ENCODE measurements around the gene SPCS3.
"Not testable (repeated sequence)": the region's sequence is repeated elsewhere in the genome, so short reads cannot be mapped to it uniquely, and the experiment has no call there.

Gene SPCS3

DNA sequence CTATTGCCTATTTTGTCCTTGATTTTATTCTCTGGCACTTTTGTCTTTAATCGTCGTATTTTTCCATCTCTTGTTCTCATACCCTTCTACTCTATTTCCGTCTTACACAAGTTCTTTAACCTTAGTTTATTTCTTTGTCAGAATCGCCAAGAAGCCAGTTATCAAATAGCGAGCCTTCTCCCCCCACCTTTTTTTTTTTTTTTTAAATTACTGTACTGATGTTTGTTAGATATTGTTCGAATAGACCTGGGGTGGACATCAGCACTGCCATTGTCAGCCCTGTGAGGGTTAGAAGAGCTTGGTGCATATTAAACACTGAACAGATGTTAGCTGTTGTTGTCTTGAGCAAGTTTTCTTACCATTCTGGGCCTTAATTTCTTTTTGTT is 1.2 kb downstream of the SPCS3 start:
- TF ChIP-seq SP1 (IDR thresholded peaks at IDR 0.05) (no peak), ZNF384 (IDR thresholded peaks at IDR 0.05) (peak; percentile 59; the same call in 1 of the 2 replicates)
- POLR2A ChIA-PET, result interaction anchor here (1.0 kb wide), 1 partner anchor 125 kb away, joined by 5 read pairs; the partner anchor contains the start of gene SPATA4
- no peak for DNase-seq (ENCODE audit: extremely low spot score)
- CTCF ChIA-PET, result interaction anchor here (0.6 kb wide), 2 partner anchors 37 to 954 kb away, joined by 3 read pairs; no protein-coding TSS in a partner anchor

DNA sequence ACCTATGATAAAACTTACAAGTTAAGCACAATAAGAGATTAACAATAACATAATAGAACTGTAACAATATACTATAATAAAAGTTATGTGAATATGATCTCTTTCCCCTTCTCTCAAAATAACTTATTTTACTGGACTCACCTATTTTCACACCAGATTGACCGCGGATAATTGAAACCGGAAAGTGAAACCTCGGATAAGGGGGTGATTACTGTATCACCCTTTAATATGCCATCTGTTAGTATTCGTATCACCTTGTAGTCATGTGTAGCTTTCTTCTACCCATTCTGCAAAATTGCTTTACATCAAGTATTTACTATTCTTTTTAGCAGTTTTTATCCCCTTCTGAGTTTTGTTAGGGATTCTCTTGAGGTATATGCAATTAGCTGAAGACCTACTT is 1.8 kb downstream of the SPCS3 start:
- ChIA-PET POLR2A (interaction anchor here (1.0 kb wide), 1 partner anchor 126 kb away, joined by 5 read pairs; the partner anchor contains the start of gene SPATA4), CTCF (interaction anchor here (0.6 kb wide), 2 partner anchors 36 to 955 kb away, joined by 3 read pairs; no protein-coding TSS in a partner anchor)
- TF ChIP-seq TARDBP (IDR thresholded peaks at IDR 0.05) (no peak), CTBP1 (IDR thresholded peaks at IDR 0.05; ENCODE audit: borderline replicate concordance) (no peak), SUZ12 (IDR thresholded peaks at IDR 0.05) (no peak), NFRKB (IDR thresholded peaks at IDR 0.05) (no peak), L3MBTL2 (conservative IDR thresholded peaks at IDR 0.05) (no peak), SP1 (IDR thresholded peaks at IDR 0.05) (no peak), LEF1 (IDR thresholded peaks at IDR 0.05; ENCODE audit: borderline replicate concordance) (no peak), ZNF384 (IDR thresholded peaks at IDR 0.05) (no peak), FOXM1 (IDR thresholded peaks at IDR 0.05; ENCODE audit: borderline replicate concordance) (no peak)
- TF ChIP-seq, protein P1, sequence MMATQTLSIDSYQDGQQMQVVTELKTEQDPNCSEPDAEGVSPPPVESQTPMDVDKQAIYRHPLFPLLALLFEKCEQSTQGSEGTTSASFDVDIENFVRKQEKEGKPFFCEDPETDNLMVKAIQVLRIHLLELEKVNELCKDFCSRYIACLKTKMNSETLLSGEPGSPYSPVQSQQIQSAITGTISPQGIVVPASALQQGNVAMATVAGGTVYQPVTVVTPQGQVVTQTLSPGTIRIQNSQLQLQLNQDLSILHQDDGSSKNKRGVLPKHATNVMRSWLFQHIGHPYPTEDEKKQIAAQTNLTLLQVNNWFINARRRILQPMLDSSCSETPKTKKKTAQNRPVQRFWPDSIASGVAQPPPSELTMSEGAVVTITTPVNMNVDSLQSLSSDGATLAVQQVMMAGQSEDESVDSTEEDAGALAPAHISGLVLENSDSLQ (IDR thresholded peaks at IDR 0.05), result no peak
- DNase-seq (ENCODE audit: extremely low spot score), result no peak

DNA sequence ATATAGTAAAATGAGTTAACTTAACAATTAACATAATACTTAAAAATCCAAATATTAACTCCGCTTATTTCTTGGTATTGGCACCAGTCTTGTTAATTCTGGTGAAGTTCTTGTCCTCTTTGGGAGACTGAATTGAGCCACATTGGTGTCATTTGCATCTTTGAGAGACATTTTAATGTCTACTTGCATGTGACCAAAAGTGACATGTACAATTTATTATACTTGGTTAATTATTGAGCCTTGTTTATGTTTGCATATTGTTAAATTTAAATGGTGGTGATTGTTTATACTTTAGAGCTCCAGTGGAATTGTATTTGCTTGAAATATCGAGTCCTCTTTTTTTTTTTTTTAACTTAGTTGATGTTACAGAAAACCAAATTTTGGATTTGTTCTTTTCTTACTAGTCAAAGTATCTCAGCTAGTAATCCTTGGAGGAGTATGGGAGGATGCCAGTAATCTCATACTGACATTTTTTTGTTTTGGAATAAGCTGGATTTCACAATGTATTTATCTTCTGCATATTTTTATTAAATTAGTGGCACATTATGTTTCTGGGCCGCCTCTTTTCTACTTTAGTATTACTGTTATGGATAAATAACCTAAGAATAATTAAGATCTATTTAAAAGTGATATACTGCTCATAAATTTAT is 3.9 kb downstream of the SPCS3 start:
- CTCF ChIA-PET, result no interaction called here
- TF ChIP-seq, protein P1 (IDR thresholded peaks at IDR 0.05), result peak; percentile 95
- no peak for TF ChIP-seq FOXM1 (IDR thresholded peaks at IDR 0.05; ENCODE audit: borderline replicate concordance)
- POLR2A ChIA-PET, result no interaction called here
- no peak for DNase-seq (ENCODE audit: extremely low spot score)

DNA sequence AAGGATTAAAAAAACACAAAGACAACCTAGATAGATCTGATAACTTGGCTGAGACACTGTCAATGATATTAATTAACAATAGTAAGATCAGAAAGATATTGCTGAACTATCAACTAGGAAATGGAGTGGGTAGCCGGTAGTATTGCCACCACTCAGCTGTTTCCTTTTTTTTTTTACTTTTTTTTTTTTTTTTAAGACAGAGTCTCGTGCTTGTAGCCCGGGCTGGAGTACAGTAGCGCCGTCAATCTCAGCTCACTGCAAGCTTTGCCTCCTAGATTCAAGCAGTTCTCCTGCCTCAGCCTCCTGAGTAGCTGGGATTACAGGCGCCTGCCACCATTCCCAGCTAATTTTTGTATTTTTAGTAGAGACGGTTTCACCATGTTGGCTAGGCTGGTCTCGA is 5.1 kb downstream of the SPCS3 start:
- POLR2A ChIA-PET; DNase-seq (ENCODE audit: extremely low spot score): not testable (repeated sequence)
- CTCF ChIA-PET, result interaction anchor here (0.6 to 1.4 kb wide), 2 partner anchors 15 to 984 kb away, joined by 4 to 8 read pairs; no protein-coding TSS in a partner anchor

DNA sequence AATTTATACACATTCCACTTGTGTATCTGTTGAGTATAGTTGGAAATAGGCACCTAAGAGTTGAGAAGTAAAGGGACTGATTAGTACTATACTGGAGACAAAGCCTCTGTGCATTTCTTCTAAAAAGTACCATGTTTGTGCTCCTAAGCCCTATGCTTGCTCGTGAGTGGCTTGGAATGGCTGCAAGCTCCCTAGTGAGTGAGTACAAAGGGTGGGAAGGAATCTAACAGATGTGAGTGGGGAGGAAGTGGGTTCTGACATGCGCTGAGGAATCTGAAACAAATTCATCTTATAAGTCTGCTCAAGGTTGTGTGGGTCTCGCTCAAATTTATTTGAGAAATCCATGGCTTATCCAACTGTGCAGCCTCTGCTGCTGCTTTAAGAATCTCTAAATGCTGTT is 13.3 kb downstream of the SPCS3 start:
- DNase-seq (ENCODE audit: extremely low spot score), result no peak
- TF ChIP-seq FOXK2 (IDR thresholded peaks at IDR 0.05) (no peak), TARDBP (IDR thresholded peaks at IDR 0.05) (no peak), ELF4 (IDR thresholded peaks at IDR 0.05) (no peak), SUZ12 (IDR thresholded peaks at IDR 0.05) (no peak), HDGF (IDR thresholded peaks at IDR 0.05; ENCODE audit: borderline replicate concordance) (no peak), LEF1 (IDR thresholded peaks at IDR 0.05; ENCODE audit: borderline replicate concordance) (no peak)
- CTCF ChIA-PET, result no interaction called here
- POLR2A ChIA-PET, result no interaction called here

DNA sequence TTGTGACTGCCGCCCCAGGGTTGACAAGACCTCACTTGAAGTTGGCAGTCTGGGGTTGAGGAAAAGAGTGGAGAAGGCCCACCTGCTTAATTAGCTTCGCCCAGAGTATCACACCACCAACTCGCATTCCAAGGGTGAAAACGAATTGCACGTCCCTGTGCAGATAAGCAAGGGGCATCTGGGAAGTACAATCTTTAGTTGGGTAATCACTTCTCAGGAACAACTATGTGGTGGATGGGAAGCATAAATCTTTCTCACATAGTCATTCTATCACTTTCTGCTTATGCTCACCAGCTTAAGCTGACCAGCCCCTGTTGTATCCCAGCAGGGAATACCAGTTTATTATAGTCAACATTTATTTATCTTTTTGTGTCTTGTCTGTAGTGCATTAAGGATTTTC is 14.3 kb downstream of the SPCS3 start:
- no peak for DNase-seq (ENCODE audit: extremely low spot score)
- CTCF ChIA-PET, result interaction anchor here (0.6 kb wide), 1 partner anchor 382 kb away, joined by 4 read pairs; no protein-coding TSS in a partner anchor
- TF ChIP-seq, protein P1 (IDR thresholded peaks at IDR 0.05), result no peak
- TF ChIP-seq NFRKB (IDR thresholded peaks at IDR 0.05), result no peak
- TF ChIP-seq FOXM1 (IDR thresholded peaks at IDR 0.05; ENCODE audit: borderline replicate concordance), result no peak
- TF ChIP-seq ZNF384 (IDR thresholded peaks at IDR 0.05), result no peak
- no peak for TF ChIP-seq L3MBTL2 (conservative IDR thresholded peaks at IDR 0.05)
- TF ChIP-seq FOXK2 (IDR thresholded peaks at IDR 0.05), result no peak
- TF ChIP-seq SUZ12 (IDR thresholded peaks at IDR 0.05), result no peak
- TF ChIP-seq CTBP1 (IDR thresholded peaks at IDR 0.05; ENCODE audit: borderline replicate concordance), result no peak
- no peak for TF ChIP-seq FOXA1 (IDR thresholded peaks at IDR 0.05)
- no peak for TF ChIP-seq ELF4 (IDR thresholded peaks at IDR 0.05)
- no peak for TF ChIP-seq TARDBP (IDR thresholded peaks at IDR 0.05)
- no peak for TF ChIP-seq HDGF (IDR thresholded peaks at IDR 0.05; ENCODE audit: borderline replicate concordance)
- TF ChIP-seq LEF1 (IDR thresholded peaks at IDR 0.05; ENCODE audit: borderline replicate concordance), result no peak
- TF ChIP-seq ARNT (IDR thresholded peaks at IDR 0.05), result no peak
- no peak for TF ChIP-seq SP1 (IDR thresholded peaks at IDR 0.05)
- TF ChIP-seq BHLHE40 (IDR thresholded peaks at IDR 0.05; ENCODE audit: borderline replicate concordance), result no peak
- POLR2A ChIA-PET, result no interaction called here

DNA sequence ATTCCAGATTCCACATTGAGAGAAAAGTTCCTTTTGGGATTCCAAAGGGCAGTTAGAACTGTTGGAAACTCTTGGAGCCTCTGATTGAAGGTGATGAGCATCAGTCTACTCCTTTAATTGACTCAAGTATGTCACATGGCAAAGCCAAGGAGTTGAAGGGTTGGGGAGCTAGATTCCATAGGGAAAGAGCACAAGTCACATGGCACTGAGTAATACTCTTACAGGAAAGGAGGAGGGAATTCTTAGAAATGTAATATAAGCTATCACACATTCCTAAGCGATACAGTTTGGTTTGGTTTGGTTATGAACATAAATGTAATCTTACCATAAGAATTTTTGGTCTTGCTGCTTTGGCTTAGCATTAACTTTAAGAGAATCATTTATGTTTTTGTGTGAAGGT is 15.7 kb downstream of the SPCS3 start:
- ChIA-PET CTCF (no interaction called here), POLR2A (no interaction called here)
- TF ChIP-seq, protein P1 (IDR thresholded peaks at IDR 0.05), result no peak
- TF ChIP-seq ZNF384 (IDR thresholded peaks at IDR 0.05) (no peak), CTBP1 (IDR thresholded peaks at IDR 0.05; ENCODE audit: borderline replicate concordance) (no peak), LEF1 (IDR thresholded peaks at IDR 0.05; ENCODE audit: borderline replicate concordance) (no peak), SUZ12 (IDR thresholded peaks at IDR 0.05) (no peak), FOXA1 (IDR thresholded peaks at IDR 0.05) (no peak), NFRKB (IDR thresholded peaks at IDR 0.05) (no peak), BHLHE40 (IDR thresholded peaks at IDR 0.05; ENCODE audit: borderline replicate concordance) (no peak), FOXM1 (IDR thresholded peaks at IDR 0.05; ENCODE audit: borderline replicate concordance) (no peak), SP1 (IDR thresholded peaks at IDR 0.05) (no peak), L3MBTL2 (conservative IDR thresholded peaks at IDR 0.05) (no peak), ARNT (IDR thresholded peaks at IDR 0.05) (no peak), FOXK2 (IDR thresholded peaks at IDR 0.05) (no peak), TARDBP (IDR thresholded peaks at IDR 0.05) (no peak), ELF4 (IDR thresholded peaks at IDR 0.05) (no peak)
- no peak for DNase-seq (ENCODE audit: extremely low spot score)

Measured in HEK293T (cell line).